NCI-H2107 treated with DMSO at 0.1 percent for 48 hours (cell line): Measurements from ENCODE around the gene CCDC102A.

Source experiments
- DNase-seq: peaks from one replicate; lab custom pipeline; 2025; ENCODE audit not compliant: unreplicated experiment; lab: John Stamatoyannopoulos, UW

CCDC102A gene

DNA sequence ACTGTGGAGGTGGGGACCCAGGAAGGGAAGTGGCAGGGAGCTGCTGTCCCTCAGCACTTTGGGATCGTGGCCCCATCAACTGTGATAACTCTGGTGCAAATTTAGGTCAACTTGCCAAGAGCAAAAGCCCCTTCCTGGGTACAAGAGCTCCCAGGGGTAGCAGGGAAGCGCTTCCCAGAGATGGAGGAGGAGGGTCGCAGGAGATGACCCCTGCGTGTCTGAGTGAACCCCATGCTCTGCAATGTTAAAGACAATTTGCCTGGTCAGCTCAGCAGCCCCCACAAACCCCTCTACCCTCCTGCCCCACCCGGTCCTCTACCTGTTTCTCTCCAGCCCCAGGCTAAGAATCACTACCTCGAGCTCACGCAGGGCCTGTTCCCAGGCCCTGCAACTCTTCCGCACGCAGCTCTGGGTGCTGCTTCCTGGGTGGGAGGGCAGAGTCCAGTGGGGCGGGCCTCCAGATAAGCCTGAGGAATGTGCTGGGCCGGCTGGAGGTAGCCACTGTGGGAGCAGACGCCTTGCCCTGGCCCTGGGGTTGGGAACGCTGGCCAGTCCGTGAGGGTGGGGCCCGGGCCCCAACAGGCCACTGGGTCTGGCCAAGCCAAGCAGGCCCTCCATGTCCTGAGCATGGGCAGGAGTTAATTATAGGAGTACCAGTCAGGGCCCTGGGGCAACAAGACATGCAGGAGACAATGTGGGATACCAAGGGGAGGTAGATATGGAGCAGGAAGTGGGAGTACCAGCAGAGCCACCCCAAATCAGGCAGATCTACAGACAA is 56.2 kb downstream of the CCDC102A start:
- DNase-seq, result no peak

DNA sequence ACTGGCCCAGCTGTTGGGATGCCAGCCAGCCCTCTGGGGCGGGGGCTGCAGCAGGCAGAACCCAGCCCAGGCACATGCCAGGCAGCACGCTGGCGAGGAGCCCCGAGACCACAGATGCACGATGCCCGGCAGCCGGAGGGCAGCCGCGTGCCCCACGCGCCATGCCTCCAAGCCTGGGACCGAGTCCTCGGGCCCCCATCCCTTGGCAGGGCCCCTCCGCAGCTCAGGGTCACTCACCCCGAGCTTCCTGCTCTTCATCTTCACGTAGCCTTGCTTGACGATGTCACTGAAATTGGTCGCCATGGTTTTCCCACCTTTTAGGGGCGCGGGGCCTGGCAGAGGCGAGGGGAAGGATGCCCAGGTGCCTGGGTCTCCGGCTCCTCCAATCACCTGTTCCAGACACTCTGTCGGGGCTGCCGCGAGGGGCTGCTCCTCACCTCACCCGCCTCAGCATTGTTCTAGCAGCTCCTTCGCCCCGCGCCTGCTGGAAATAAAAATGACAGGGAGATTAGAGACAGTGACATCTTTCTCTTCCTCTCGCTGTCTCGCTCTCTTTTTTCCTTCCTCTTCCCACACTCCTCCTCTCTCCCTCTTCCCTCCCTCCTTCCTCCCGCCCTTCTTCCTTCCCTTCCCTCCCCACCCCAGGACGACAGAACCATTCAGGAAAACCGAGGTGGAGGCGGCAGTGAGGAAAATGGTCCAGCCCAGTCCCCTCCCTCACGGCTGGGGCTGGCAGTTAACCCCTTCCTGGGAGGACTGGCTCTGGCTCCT is 57.0 kb downstream of the CCDC102A start:
- DNase-seq, result no peak

DNA sequence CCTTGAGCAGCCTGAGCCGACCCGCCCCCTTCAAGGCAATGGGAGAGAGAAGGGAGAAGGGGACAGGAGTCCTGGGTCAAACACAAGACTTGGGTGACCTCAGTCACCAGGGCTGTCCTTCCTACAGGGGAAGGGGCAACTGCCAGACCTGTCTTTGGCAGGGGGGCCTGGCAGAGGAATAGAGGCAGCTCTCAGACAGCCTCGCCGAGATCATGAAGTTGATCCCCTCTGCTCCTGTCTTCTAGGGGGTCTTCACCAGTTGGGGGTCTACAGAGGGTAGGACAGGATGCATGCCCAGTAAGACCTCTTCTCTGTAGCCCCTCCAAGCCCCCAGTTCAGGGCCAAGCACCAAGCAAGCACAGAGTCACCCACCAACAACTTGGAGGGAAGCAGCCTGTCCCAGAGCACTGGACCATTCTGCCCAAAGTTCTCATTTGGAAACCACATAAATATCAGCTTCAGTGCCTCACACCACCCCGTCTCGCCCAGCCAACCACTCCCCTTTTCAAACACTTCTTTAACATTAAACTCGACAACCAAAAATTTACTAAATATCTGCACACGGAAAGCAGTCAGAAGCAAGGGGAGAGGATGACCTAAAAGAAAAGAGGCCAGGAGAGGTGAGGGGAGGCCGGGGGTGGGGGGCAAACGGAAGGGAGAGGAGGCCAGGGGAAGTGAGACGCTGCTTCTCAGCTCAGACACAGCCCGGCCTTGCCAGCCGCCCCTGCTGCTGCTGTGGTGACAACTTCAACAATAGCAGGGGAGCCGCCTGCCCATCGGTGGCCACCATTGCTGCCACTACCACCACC is 57.8 kb downstream of the CCDC102A start:
- DNase-seq, result no peak

DNA sequence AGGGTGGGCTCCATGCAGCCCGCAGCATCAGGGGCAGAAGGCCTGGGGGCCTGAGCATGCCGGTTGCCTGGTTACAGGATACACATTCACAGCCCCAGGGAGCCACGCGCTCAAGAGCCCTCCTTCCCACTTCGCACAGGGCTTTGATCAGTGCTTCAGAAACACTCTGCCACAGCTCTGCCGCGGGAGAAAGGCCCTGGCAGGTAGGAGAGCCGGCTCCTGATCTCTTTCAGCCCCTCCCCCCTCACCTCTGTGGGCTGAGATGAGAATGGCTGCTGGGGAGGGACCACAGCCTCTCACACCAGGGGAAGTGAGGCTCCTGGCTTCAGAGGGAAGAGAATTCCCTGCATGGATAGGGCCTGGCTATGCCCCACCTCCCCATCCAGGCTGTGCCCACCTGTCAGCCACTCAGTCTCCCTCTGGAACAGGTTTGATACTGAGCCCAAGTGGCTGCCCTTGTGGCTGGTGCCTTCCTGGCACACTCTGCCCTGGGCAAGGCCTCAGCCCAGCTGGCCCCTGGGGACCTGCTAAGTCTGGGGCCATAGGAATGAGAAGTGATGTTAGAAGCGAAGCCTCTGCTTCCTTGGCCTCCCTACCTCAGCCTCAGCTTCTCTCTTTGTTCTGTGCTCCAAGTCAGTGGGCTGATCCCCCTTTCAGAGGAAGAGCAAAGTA is 58.7 kb downstream of the CCDC102A start:
- DNase-seq, result no peak

DNA sequence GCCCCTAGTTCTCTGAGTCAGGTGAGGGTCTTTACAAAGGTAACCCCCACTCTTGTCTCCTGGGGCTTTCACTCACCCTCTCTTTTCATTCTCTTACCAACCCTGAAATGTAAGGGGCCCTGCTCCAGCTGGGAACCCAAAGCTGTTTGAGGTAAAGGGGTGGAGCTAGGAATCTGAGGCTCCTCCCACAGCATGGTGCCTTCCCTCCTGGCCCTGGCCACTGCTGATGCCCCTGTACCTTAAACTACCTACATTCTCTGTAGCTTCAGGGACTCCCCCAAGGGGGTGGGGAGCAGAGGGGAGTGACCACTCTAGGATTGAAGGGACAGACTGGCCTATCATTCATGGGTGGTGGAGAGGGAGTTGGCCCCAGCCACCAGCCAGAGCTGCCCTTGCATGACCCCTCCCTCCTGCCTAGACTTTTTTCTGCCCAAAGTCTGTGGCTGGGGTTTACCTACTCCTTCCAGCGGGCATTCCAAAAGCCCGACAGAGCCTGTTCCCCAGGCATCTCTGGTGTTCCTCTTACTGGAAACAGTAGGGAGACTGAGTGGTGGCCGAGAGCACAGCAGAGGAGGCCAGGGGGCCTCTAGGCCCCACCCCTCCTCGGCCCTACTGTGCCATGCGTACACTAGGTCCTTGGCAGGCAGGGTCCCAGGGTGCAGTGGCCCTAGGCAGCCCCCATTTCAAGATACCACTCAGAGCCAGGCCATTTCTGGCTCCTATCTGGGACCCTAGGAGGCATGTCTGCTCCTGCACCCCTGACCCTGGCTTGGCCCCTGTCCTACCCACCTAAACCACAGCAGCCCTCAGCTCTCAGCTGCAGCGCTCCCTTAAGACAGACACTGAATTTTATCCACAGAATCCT is 59.6 kb downstream of the CCDC102A start:
- no peak for DNase-seq

DNA sequence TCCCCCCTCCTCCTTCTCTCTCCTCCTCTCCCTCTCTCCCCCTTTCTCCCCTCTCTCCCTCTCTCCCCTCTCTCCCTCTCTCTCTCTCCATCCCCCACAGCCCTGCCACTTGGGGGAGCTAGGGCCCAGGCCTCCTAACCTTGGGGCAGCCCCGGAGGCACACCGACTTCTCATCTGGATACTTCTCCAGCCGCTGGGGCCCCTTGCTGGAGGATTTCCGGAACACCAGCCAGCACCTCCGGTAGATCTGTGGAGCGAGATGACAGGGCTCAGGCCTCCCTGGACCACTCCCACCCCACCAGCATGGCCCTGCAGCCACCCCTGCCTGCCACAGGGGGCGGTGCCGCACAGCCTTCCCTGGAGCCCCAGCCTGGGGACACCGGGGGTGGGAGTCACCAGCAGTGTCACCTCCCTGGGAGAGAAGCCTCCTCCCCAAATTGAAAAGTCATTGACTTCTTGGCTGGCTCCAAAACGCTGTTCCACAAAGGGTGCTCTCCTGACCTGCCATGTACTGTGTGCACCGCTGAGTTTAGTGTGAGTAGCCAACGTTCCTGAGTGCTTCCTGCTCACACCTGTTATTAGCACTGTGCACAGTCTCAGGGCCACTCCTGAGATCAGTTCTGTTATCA is 60.5 kb downstream of the CCDC102A start:
- DNase-seq, result peak; percentile 57

DNA sequence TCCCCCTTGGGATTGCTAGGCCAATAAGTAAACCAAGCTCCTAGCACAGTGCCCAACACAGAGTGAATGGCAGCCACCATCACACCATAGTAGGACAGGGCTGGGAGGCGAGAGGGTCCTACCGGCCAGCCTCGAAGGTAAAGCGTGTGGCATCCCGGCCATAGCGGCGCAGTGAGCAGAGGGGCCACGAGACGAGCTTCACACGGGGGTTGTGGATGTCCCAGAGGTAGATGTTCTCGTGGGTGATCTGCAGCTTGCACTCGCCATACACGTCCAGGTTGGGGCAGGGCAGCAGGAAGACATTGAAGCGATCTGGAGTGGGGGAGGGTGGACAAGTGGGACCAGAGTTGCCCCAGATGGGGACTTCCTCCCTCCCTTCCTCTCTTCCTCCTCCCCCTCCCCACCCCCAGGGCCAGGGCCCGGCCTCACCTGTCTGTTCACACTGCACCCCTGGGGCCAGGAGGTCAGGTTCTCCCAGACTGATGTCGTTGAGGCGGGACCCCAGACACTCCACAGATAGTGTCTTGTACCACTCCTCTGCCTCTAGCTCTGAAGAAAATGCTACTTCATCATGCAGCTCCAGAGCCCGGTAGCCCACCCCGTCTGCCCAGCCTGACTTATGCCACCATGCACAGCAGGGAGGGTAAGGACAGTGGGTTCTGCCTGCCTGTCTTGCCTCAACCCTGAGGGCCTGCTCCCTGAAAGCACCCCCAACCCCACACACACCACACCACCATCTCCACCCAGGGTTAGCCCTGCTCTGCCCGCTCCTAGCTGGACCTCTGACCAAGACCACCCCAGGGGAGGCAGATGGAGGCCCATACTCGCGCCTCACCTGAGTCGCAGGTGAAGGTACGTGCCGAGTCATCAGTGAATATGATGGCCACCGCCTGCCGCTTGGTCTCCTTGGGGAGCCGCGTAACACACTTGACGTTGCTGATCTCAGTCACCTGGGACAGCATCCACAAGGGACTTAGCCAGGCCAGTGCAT is 61.4 kb downstream of the CCDC102A start:
- DNase-seq, result no peak

DNA sequence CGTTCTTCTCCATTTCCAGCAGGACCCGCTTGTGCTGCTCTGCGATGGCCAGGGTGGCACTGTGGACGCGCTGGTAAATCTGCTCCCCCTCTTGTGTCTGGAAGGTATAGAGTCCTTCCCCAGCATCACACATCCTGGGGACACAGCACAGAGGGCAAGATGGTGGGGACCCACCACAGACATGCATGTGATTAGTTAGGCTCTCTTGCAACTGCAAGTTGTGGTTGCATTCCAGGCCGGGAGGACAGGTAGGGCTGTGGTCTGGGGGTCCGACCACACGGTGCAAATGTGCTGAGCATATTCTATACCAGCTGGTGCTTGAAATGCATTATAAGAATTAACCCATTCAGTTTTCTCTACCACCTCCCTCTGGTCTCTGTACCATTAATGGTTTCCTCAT is 62.5 kb downstream of the CCDC102A start:
- DNase-seq, result no peak

DNA sequence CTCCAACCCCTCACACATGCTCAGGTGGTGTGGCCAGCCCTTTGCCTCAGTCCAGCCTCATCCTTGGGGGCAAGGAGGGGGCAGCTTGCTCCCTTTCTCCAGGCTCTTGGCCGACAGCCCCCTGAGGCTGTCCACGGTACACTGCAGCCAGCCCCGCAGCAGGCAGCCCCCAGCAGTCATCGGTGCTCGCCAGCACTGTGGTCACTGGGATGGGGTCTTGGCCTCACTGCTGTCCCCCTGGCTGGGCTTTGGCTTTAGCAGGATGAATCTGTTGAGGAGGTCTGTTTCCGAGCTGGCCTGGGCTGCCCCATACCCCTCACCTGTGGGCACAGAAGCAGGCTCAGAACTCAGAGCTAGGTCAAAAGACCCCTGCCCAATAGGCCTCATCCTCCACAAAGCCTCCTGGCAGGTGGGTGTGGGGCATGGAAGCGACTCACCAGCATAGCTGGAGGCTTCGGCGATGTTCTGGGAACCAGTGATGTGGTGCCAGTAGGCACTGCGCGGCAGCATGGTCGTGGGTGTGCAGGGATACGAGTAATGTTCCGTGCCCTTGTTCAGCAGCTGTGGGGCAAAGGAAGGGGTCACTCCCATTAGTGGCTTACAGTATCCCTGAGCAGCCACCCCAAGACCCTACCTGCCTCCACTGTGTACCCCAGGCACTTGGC is 63.1 kb downstream of the CCDC102A start:
- DNase-seq, result no peak

DNA sequence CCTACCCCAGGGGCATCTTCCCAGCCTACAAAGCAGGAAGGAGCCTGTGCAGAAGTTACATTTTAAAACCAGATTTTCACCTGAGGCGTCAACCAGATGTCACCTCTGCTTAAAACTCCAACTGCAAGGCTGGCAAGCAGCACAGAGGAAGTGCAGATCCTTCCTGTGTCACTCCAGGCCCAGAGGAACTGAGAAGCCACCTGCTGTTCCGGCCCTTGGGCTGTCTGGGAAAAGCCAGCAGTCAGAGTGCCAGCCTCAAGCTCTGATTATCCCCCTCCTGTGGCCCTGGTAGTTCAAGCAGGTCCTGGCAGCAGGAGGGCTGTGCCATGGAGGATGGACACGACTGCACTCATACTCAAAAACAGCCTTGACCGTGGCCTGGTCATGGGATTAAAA is 63.7 kb downstream of the CCDC102A start:
- DNase-seq, result no peak

DNA sequence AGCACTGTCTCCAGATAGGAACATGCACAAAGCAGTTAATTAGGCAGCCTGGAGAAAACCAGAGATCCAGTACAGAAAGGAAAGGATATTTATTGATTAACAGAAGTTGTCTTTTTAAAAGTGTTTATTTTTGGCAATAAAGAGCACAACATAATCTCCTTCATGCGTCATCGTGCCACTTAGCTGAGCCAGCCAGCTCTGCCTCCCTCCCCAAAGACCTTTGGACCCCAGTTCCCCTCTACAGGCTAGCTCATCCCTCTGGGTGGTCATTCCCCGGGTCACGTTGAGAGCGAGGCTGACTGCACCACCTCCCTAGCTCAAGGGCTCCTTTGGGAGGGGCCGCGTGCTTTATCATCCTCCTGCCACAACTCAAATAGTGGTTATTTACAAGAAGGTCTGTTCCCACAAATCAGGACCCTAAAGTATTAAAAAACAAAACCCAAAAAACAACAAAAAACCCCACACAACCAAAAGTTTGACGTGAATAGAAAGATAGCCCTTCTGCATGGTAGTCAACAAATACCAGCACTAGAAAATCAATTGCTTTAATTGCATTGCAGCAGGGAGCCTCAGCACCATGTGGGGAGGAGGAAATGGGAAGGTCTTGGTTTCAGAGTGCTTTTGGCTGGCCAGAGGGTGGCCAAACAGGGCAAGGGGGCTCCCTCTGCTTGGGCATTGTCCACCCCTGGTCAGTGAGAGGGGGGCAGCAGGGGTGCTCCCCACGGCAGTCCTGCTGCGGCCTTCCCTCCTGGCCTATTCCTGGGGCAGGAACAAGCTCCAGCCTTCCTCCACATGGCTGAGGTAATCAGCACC is 64.3 kb downstream of the CCDC102A start:
- DNase-seq, result no peak

DNA sequence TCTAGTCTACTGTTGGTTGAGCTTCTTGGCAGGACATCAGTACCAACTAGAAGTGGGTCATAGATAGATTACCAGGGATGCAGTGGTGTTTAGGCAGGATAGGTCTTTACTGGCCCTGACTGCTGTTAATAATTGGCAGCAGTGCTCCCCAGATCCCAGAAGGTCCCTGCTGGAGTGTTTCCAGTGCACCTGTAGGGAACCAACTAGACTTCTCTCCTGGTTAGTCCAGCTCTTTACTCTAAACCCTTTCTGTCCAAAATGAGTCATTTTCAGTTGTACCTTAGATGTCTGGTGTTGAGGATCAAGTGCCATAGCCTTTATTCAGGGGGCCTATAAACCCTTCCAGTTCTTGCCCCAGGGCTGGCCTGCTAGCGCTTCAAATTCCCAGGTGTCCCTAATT is 65.2 kb downstream of the CCDC102A start:
- DNase-seq, result no peak

DNA sequence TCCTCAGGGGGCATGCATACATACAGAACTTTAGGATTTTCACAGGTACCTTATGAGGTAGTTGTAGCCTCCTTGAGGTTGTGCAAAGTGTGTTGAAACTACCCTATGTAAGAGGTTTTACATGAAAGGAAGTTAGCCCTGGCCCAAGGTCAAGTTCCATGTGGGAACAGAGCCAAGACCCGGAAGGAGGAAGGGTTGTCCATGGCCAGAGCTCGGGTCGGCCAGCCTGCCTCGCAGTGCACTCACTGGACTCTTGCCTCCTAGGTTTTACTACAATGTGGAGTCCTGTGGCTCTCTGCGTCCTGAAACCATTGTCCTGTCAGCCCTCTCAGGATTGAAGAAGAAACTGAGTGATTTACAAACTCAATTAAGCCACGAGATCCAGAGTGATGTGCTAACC is 65.7 kb downstream of the CCDC102A start:
- no peak for DNase-seq

DNA sequence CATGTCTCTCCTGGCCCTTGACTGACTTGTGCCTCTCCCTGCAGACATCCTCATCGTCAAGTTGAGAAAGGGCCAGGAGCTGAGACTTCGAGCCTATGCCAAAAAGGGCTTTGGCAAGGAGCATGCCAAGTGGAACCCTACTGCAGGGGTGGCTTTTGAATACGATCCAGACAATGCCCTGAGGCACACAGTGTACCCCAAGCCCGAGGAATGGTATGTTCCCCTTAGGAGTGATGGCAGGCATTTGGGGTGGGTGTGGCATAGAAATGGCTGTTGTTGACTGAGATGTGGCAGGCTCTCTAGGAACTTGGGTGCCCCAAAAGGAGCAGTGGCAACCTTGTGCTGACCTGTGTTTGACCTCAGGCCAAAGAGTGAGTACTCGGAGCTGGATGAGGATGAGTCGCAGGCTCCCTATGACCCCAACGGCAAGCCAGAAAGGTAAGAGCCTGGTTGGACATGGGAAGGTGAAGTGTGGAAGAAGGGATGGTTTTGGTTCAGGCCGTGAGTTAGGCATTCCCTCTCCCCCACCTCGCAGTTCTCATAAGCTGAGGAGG is 66.4 kb downstream of the CCDC102A start:
- no peak for DNase-seq

DNA sequence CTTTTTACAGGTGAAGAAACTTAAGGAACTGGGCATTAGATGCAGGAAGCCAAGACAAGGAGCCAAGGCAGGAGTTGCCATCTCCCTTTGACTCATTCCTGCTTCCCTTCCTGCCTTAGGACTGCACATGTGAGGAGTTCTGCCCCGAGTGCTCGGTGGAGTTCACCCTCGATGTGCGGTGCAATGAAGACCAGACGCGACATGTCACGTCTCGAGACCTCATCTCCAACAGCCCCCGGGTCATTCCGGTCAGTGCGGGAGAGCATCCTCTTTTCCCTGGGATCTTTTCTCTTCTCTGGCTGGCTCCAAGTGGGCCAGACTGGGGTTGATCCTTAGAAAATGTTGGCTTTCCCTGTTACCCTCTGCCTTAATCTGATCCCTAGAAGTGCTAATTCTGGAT is 67.3 kb downstream of the CCDC102A start:
- DNase-seq, result no peak

DNA sequence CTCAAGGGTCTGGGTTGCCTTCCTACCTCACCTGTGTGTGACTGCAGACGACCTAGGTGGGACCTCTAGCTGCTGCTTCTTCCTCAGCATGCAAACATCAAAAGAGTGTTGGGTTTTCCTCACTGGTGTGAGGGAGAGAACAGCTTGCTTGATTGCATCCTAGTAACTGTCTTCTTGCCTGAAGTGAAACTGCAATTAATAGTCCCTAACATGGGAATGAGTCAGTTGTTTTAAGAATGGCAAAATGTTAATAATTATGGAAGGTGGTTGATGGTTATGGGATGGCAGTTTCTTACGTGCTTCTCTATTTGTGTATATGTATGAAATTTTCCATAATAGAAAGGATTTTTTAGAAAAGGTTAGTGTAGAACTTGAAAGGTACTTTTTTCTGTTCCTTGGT is 68.0 kb downstream of the CCDC102A start:
- no peak for DNase-seq

DNA sequence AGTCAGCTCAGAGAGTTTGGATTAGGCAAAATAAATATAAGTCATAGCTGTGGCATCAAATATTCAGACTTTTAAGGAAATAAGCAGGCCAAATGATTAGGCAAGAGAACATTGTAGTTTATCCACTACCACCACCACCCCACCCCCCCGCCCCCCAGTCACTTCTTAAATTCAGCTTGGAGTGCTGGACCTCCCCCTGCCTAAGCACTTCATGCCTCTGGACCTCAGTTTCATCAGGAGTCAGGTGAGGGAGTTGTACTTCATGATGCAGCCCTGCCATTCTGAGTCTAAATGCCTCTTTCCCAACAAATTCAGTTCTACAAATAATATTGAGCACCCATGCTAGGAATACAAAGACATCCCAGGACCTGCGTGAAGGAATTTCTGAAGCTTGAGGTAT is 71.8 kb downstream of the CCDC102A start:
- DNase-seq, result no peak
